Measurements from ENCODE around the gene USH2A. TPM values are rescaled to one million over a fixed set of nuclear protein-coding genes. Genes with fewer than 3 reads are reported as not detected.
A peak's percentile ranks its signal among the peaks of the same experiment; 100 is the strongest.

The USH2A gene
- total RNA-seq, 1 donor from 2014 or later, result 0.02 TPM

- H3K4me1 ChIP-seq (ENCODE audit: insufficient read depth, low read length), result no peaks in the 10 kb centered on the region
- Mint-ChIP-seq H3K4me3 (ENCODE audit: unreplicated experiment) (no peak overlapping the region), H3K9me3 (ENCODE audit: unreplicated experiment) (peaks cover 11% of the 10 kb centered on the region), H3K27me3 (ENCODE audit: low read depth, unreplicated experiment) (peaks cover 2% of the 10 kb centered on the region), H3K4me1 (ENCODE audit: low read depth, unreplicated experiment) (no peaks in the 10 kb centered on the region), H3K36me3 (ENCODE audit: low read depth, unreplicated experiment) (no peaks in the 10 kb centered on the region), H3K27ac (ENCODE audit: unreplicated experiment) (no peak overlapping the region)
- FAIRE-seq, result no peak
- no peak overlapping the region for H3K27ac ChIP-seq (ENCODE audit: low read depth, low read length)
- H4K20me1 ChIP-seq (ENCODE audit: insufficient read depth, low read length), result no peaks in the 10 kb centered on the region
- no peak overlapping the region for H3K4me3 ChIP-seq (ENCODE audit: insufficient read depth, low read depth, low read length)
- H3K4me2 ChIP-seq (ENCODE audit: low read length), result no peak overlapping the region
- no peaks in the 10 kb centered on the region for H3K79me2 ChIP-seq (ENCODE audit: insufficient read depth, low read length)
- no peak for TF ChIP-seq EZH2 (IDR thresholded peaks at IDR 0.05; ENCODE audit: insufficient read depth, low read length)
- no peak for TF ChIP-seq CTCF (IDR thresholded peaks at IDR 0.05; ENCODE audit: insufficient read depth, low read depth, low read length)
- no peak for DNase-seq (ENCODE audit: low read depth)
- no peaks in the 10 kb centered on the region for H3K36me3 ChIP-seq (ENCODE audit: insufficient read depth, low read length)
- H3K9me3 ChIP-seq (ENCODE audit: insufficient read depth, low read depth, low read length), result no peaks in the 10 kb centered on the region
- H3K9ac ChIP-seq (ENCODE audit: low read length), result no peak overlapping the region
- no peaks in the 10 kb centered on the region for H3K27me3 ChIP-seq (ENCODE audit: insufficient read depth, low read length)
- no peak overlapping the region for H2AFZ ChIP-seq (ENCODE audit: low read depth, low read length)
These were observed 719.0 kb downstream of the USH2A start for GRCh38 chr1:215704089-215704860.

GRCh38 chr1:215682232-215682631 is 741.0 kb downstream of the USH2A start:
- DNase-seq (ENCODE audit: low read depth) (no peak), FAIRE-seq (no peak)
- Histone ChIP-seq H3K4me1 (ENCODE audit: insufficient read depth, low read length) (no peaks in the 10 kb centered on the region), H3K4me3 (ENCODE audit: insufficient read depth, low read depth, low read length) (no peak overlapping the region), H2AFZ (ENCODE audit: low read depth, low read length) (no peak overlapping the region), H3K9ac (ENCODE audit: low read length) (no peak overlapping the region), H3K27me3 (ENCODE audit: insufficient read depth, low read length) (no peaks in the 10 kb centered on the region), H3K36me3 (ENCODE audit: insufficient read depth, low read length) (no peaks in the 10 kb centered on the region), H3K9me3 (ENCODE audit: insufficient read depth, low read depth, low read length) (no peaks in the 10 kb centered on the region), H3K4me2 (ENCODE audit: low read length) (no peak overlapping the region), H3K79me2 (ENCODE audit: insufficient read depth, low read length) (no peaks in the 10 kb centered on the region), H3K27ac (ENCODE audit: low read depth, low read length) (no peak overlapping the region), H4K20me1 (ENCODE audit: insufficient read depth, low read length) (no peaks in the 10 kb centered on the region)
- TF ChIP-seq CTCF (IDR thresholded peaks at IDR 0.05; ENCODE audit: insufficient read depth, low read depth, low read length) (peak; percentile 18), EZH2 (IDR thresholded peaks at IDR 0.05; ENCODE audit: insufficient read depth, low read length) (no peak)
- H3K4me3 Mint-ChIP-seq (ENCODE audit: unreplicated experiment), result no peak overlapping the region
- no peaks in the 10 kb centered on the region for H3K9me3 Mint-ChIP-seq (ENCODE audit: unreplicated experiment)
- no peak overlapping the region for H3K27ac Mint-ChIP-seq (ENCODE audit: unreplicated experiment)
- H3K4me1 Mint-ChIP-seq (ENCODE audit: low read depth, unreplicated experiment), result no peaks in the 10 kb centered on the region
- no peaks in the 10 kb centered on the region for H3K36me3 Mint-ChIP-seq (ENCODE audit: low read depth, unreplicated experiment)
- H3K27me3 Mint-ChIP-seq (ENCODE audit: low read depth, unreplicated experiment), result no peaks in the 10 kb centered on the region

GRCh38 chr1:215681041-215681440 is 742.2 kb downstream of the USH2A start:
- DNase-seq (ENCODE audit: low read depth), result no peak
- no peak overlapping the region for H3K4me3 ChIP-seq (ENCODE audit: insufficient read depth, low read depth, low read length)
- Mint-ChIP-seq H3K9me3 (ENCODE audit: unreplicated experiment) (no peaks in the 10 kb centered on the region), H3K27ac (ENCODE audit: unreplicated experiment) (no peak overlapping the region), H3K27me3 (ENCODE audit: low read depth, unreplicated experiment) (no peaks in the 10 kb centered on the region), H3K36me3 (ENCODE audit: low read depth, unreplicated experiment) (no peaks in the 10 kb centered on the region), H3K4me3 (ENCODE audit: unreplicated experiment) (no peak overlapping the region), H3K4me1 (ENCODE audit: low read depth, unreplicated experiment) (no peaks in the 10 kb centered on the region)
- no peaks in the 10 kb centered on the region for H3K9me3 ChIP-seq (ENCODE audit: insufficient read depth, low read depth, low read length)
- no peaks in the 10 kb centered on the region for H3K27me3 ChIP-seq (ENCODE audit: insufficient read depth, low read length)
- no peak overlapping the region for H3K9ac ChIP-seq (ENCODE audit: low read length)
- no peaks in the 10 kb centered on the region for H3K4me1 ChIP-seq (ENCODE audit: insufficient read depth, low read length)
- FAIRE-seq, result no peak
- no peaks in the 10 kb centered on the region for H3K79me2 ChIP-seq (ENCODE audit: insufficient read depth, low read length)
- H3K36me3 ChIP-seq (ENCODE audit: insufficient read depth, low read length), result no peaks in the 10 kb centered on the region
- H2AFZ ChIP-seq (ENCODE audit: low read depth, low read length), result no peak overlapping the region
- H4K20me1 ChIP-seq (ENCODE audit: insufficient read depth, low read length), result no peaks in the 10 kb centered on the region
- no peak for TF ChIP-seq CTCF (IDR thresholded peaks at IDR 0.05; ENCODE audit: insufficient read depth, low read depth, low read length)
- TF ChIP-seq EZH2 (IDR thresholded peaks at IDR 0.05; ENCODE audit: insufficient read depth, low read length), result no peak
- no peak overlapping the region for H3K27ac ChIP-seq (ENCODE audit: low read depth, low read length)
- no peak overlapping the region for H3K4me2 ChIP-seq (ENCODE audit: low read length)
